Measurements from ENCODE around the gene FAM20C. TPM values are rescaled to one million over a fixed set of nuclear protein-coding genes. Genes with fewer than 3 reads are reported as not detected.
A peak's percentile ranks its signal among the peaks of the same experiment; 100 is the strongest.

FAM20C gene
- total RNA-seq, 1 experiment from 2014 or later, result 87.9 TPM

DNA sequence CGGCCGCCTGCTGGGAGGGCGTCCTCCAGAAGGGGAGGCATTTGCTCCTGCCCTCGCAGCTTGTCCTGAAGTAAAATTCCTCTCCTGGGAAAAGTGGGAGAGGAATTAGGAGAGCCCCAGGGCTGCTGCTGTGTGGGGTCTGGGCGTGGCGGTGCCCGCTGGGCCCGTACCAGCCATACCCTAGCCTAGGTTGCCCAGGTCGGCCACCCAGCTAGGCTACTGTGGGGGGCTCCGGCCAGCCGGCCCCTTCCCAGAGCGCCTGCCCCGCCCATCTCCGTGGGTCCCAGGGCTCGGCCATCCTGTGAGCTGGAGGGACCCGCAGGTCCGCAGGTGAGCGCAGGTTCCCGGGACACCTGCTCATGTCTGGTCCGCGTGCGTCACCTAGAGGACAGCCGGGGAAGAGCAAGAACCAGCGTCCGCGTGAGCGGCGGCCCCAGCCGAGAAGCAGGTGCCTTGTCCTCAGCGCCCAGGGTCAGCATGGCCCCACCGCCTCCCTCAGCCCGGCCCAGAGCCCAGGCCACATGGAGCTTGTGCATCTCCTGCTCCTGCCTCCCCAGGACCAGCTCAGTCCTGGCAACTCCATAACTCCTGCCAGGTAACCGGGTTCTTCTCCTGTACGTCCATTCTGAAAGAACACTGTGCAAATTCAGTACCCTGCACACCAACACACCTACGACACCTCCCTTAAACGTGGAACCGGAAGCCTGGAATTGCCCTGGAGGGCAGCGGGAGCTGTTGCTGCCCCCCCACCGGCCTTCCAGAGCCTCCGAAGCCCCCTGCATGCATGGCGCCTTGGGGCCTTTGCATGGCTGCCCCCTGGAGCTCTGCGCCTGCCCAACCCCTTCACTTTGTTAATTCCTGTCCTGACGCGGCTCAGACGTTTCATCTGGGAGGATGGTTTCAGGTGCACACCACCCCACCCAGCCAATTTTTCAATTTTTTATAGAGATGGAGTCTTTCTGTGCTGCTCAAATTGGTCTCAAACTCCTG, 74.8 kb downstream of the FAM20C start:
- H3K9ac ChIP-seq (ENCODE audit: low read length), result no peak overlapping the region
- no peak overlapping the region for H3K4me3 ChIP-seq (ENCODE audit: low read length)
- H4K20me1 ChIP-seq (ENCODE audit: low read length), result no peaks in the 10 kb centered on the region
- intact Hi-C loops (cut with micrococcal nuclease), result no loop called here
- no peaks in the 10 kb centered on the region for H3K27me3 ChIP-seq (ENCODE audit: low read length)
- ChIA-PET POLR2A (ENCODE audit: unreplicated experiment) (no interaction called here), CTCF (interaction anchor here (1.0 kb wide), 1 partner anchor 203 kb away, joined by 5 read pairs; no protein-coding TSS in a partner anchor)
- TF ChIP-seq EZH2 (IDR thresholded peaks at IDR 0.05; ENCODE audit: low read length, unreplicated experiment) (no peak), EZH2phosphoT487 (IDR thresholded peaks at IDR 0.05; ENCODE audit: borderline replicate concordance, low read length) (no peak)
- TF ChIP-seq, protein P1, sequence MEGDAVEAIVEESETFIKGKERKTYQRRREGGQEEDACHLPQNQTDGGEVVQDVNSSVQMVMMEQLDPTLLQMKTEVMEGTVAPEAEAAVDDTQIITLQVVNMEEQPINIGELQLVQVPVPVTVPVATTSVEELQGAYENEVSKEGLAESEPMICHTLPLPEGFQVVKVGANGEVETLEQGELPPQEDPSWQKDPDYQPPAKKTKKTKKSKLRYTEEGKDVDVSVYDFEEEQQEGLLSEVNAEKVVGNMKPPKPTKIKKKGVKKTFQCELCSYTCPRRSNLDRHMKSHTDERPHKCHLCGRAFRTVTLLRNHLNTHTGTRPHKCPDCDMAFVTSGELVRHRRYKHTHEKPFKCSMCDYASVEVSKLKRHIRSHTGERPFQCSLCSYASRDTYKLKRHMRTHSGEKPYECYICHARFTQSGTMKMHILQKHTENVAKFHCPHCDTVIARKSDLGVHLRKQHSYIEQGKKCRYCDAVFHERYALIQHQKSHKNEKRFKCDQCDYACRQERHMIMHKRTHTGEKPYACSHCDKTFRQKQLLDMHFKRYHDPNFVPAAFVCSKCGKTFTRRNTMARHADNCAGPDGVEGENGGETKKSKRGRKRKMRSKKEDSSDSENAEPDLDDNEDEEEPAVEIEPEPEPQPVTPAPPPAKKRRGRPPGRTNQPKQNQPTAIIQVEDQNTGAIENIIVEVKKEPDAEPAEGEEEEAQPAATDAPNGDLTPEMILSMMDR (conservative IDR thresholded peaks at IDR 0.05; ENCODE audit: low read depth, low read length), result peak; percentile 60
- H2AFZ ChIP-seq (ENCODE audit: low read length), result no peak overlapping the region
- ATAC-seq, result peak; percentile 74
- H3K79me2 ChIP-seq (ENCODE audit: low read length), result no peaks in the 10 kb centered on the region
- no peaks in the 10 kb centered on the region for H3K4me1 ChIP-seq (ENCODE audit: insufficient read depth, low read length)
- H3K9me3 ChIP-seq (ENCODE audit: low read length), result peaks cover 6% of the 10 kb centered on the region; the same call in 1 of the 2 replicates
- no peaks in the 10 kb centered on the region for H3K36me3 ChIP-seq (ENCODE audit: low read depth, low read length)
- BruUV-seq (replicated peaks), result no TSS peak
- H3F3A ChIP-seq (ENCODE audit: low read length, unreplicated experiment), result no peaks in the 10 kb centered on the region
- no peak overlapping the region for H3K4me2 ChIP-seq (ENCODE audit: low read length)
- no peaks in the 10 kb centered on the region for H3K9me2 ChIP-seq (replicated peaks; ENCODE audit: low read length)
- H3K27ac ChIP-seq (ENCODE audit: low read length), result no peak overlapping the region
- peak; percentile 62 for DNase-seq

DNA sequence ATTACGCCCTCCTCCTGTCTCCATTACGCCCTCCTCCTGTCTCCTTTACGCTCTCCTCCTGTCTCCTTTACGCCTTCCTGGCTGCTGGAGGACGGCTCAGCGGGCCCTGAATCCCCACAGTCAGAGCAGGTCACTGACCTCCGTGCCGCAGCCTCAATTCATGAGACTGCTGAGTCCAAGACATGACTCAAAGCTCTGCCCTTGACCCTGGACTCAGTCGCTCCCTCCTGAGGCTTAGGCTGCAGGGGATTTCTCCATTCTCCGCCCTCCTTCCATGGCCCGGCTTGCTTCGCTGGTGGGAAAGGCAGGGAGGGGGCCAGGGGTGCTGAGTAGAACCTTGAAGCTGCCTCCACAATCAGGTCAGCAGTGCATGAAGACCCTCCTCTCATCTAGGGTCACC, 76.6 kb downstream of the FAM20C start:
- H3K9me2 ChIP-seq (replicated peaks; ENCODE audit: low read length), result no peaks in the 10 kb centered on the region
- H3K36me3 ChIP-seq (ENCODE audit: low read depth, low read length), result no peaks in the 10 kb centered on the region
- H4K20me1 ChIP-seq (ENCODE audit: low read length), result no peaks in the 10 kb centered on the region
- no peak overlapping the region for H2AFZ ChIP-seq (ENCODE audit: low read length)
- H3F3A ChIP-seq (ENCODE audit: low read length, unreplicated experiment), result no peaks in the 10 kb centered on the region
- no peaks in the 10 kb centered on the region for H3K4me1 ChIP-seq (ENCODE audit: insufficient read depth, low read length)
- no peak overlapping the region for H3K9ac ChIP-seq (ENCODE audit: low read length)
- ChIA-PET POLR2A (ENCODE audit: unreplicated experiment) (no interaction called here), CTCF (no interaction called here)
- TF ChIP-seq EZH2phosphoT487 (IDR thresholded peaks at IDR 0.05; ENCODE audit: borderline replicate concordance, low read length), result no peak
- TF ChIP-seq, protein P1 (conservative IDR thresholded peaks at IDR 0.05; ENCODE audit: low read depth, low read length), result no peak
- no peak for TF ChIP-seq EZH2 (IDR thresholded peaks at IDR 0.05; ENCODE audit: low read length, unreplicated experiment)
- no peak overlapping the region for H3K4me2 ChIP-seq (ENCODE audit: low read length)
- H3K9me3 ChIP-seq (ENCODE audit: low read length), result no peaks in the 10 kb centered on the region
- ATAC-seq (no peak), DNase-seq (no peak)
- H3K79me2 ChIP-seq (ENCODE audit: low read length), result no peaks in the 10 kb centered on the region
- no peaks in the 10 kb centered on the region for H3K27me3 ChIP-seq (ENCODE audit: low read length)
- intact Hi-C loops (cut with micrococcal nuclease), result no loop called here
- BruUV-seq (replicated peaks), result no TSS peak
- H3K4me3 ChIP-seq (ENCODE audit: low read length), result no peak overlapping the region
- H3K27ac ChIP-seq (ENCODE audit: low read length), result no peak overlapping the region

DNA sequence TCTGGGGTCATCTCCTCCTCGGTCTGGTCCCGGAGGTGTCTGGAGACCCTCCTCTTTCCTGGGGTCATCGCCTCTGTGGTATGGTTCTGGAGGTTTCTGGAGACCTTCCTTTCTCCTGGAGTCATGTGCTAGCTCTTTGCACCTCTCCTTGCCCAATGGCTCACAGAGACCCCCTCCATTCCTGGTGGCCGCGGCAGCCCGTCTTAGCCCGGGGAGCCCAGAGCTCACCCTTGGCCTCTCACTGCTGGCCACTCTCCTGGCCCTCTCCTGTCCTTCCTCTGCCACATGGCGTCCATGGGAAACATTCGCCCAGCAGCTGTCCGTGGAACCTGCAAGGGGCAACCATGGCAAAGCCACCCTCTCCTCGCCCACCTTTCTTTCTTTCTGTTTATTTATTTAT, 77.3 kb downstream of the FAM20C start:
- Histone ChIP-seq H3K4me2 (ENCODE audit: low read length) (no peak overlapping the region), H3K27ac (ENCODE audit: low read length) (no peak overlapping the region), H3F3A (ENCODE audit: low read length, unreplicated experiment) (no peaks in the 10 kb centered on the region), H3K36me3 (ENCODE audit: low read depth, low read length) (no peaks in the 10 kb centered on the region), H3K9me2 (replicated peaks; ENCODE audit: low read length) (no peaks in the 10 kb centered on the region), H3K4me3 (ENCODE audit: low read length) (no peak overlapping the region), H3K9ac (ENCODE audit: low read length) (no peak overlapping the region), H2AFZ (ENCODE audit: low read length) (no peak overlapping the region), H4K20me1 (ENCODE audit: low read length) (no peaks in the 10 kb centered on the region), H3K9me3 (ENCODE audit: low read length) (no peaks in the 10 kb centered on the region), H3K27me3 (ENCODE audit: low read length) (no peaks in the 10 kb centered on the region), H3K4me1 (ENCODE audit: insufficient read depth, low read length) (no peaks in the 10 kb centered on the region), H3K79me2 (ENCODE audit: low read length) (no peaks in the 10 kb centered on the region)
- CTCF ChIA-PET, result no interaction called here
- POLR2A ChIA-PET (ENCODE audit: unreplicated experiment), result no interaction called here
- TF ChIP-seq EZH2 (IDR thresholded peaks at IDR 0.05; ENCODE audit: low read length, unreplicated experiment), result no peak
- TF ChIP-seq EZH2phosphoT487 (IDR thresholded peaks at IDR 0.05; ENCODE audit: borderline replicate concordance, low read length), result no peak
- TF ChIP-seq, protein P1 (conservative IDR thresholded peaks at IDR 0.05; ENCODE audit: low read depth, low read length), result no peak
- intact Hi-C loops (cut with micrococcal nuclease), result no loop called here
- DNase-seq (no peak), ATAC-seq (no peak)
- BruUV-seq (replicated peaks), result no TSS peak

Measured in PC-3 (cell line).